HG02870 (cell line): ENCODE results near the gene VWC2L.

Experiments
- ATAC-seq: cut with Tn5 transposase; IDR thresholded peaks from one replicate; pipeline ENCODE4 v1.9.1; 2021; ENCODE audit warnings: mild to moderate bottlenecking, moderate library complexity; ENCODE audit not compliant: unreplicated experiment

The VWC2L gene

GRCh38 chr2:214579035-214579434, 168.2 kb downstream of the VWC2L start:
- ATAC-seq, result no peak

DNA sequence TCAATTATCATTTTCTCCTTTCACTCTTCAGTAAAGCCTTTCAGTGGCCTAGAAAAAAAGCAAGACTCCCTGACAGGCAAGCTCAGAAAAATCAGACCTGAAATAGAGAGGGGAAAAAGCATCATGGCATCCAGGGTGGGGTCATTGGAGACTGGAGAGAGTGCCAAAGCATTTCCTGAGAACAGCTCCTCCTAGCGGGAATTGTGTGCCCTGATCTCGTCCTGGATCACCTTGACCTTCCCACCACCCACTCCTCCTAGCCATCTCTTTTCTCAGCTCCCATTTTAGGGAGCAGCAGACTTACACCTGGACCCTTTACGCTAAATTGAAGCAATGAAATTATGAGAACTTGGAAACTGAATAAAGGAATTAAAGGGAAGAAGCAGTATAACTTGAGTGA, 176.6 kb downstream of the VWC2L start:
- ATAC-seq, result no peak

DNA sequence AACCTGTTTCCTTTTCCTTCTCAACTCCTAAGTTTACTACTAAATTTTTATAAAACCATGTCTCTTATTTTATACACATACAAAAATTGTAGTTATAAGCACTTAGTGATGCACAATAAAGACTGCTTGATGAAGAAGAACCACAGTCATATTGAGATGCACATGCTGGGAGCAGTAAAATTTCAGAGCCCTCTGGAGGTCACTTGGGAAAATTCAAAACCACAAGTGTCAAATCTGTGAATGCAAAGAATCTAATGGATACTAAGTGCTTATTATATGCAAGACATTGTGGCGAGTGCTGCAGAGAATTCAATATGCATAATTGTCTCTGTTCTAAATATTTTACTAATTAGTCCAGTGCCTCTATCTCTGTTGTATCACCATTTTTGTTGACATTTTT, 180.5 kb downstream of the VWC2L start:
- no peak for ATAC-seq

DNA sequence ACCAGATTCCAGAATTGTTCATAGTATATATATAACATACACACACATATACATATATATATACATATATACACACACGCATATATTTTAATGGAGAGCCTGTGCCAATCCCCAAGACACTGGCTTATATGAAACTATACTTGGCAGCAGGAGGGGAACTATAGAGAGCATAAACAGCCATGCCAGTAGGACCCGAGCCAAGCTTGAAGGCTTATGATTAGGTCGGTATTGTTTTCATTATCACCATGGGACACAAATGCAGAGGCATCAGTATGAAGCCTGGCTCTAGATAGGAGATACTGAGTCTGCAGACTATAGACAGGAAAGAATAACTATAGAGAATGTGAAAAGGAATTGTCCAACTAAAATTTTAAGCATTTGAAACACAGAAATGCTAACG, 181.2 kb downstream of the VWC2L start:
- no peak for ATAC-seq

DNA sequence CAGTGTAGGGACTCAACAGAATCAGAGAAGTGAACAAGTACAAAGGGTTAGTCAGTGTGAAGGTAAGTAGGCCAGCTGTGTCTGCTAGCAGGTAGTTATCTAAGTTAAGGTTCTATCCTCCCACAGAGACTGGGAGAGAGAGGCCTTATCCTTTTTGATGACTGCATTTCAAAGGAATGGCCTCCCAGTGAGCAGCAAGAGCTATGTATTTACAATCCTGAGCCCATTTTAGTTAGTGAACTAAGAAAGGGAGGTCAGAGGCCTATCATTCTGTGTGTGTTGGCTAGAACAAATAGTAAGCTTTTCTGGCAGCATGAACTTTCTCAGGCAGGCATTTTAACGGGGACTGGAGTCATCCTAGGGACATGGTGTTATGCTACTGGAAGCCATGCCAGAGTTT, 182.9 kb downstream of the VWC2L start:
- no peak for ATAC-seq

- no peak for ATAC-seq
Observed at GRCh38 chr2:214601852-214602633, 191.2 kb downstream of the VWC2L start.

- ATAC-seq, result no peak
Observed at GRCh38 chr2:214604861-214605260, 194.0 kb downstream of the VWC2L start.

- no peak for ATAC-seq
Observed at GRCh38 chr2:214607051-214607450, 196.2 kb downstream of the VWC2L start.

GRCh38 chr2:214611015-214611414, 200.2 kb downstream of the VWC2L start:
- no peak for ATAC-seq

DNA sequence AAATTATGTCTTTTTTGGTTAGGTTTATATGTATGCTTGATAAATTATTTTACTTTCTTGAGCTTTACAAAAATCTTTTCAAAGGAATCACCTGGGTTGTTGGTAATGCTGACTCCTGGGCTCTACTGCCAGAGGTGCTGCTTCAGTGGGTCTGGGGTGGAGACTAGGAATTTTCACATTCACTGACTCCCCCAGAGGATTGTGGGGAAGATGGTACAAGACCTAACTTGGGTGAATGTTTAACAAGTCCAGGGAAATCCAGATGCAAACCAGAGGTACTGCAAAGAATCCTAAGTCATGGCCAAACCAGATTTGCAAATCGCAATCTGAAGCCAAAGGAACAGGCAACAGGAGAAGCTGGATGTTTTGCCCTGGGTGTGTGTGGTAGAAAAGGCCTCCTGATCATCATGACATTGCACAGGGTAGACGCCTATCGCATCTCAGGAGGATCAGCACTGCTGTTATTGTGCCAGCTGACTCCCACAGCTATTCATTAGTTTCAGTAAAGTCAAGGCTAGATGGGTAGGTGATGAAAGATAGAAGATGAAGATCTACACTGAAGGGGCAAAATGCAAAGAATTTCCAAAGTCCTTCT, 213.4 kb downstream of the VWC2L start:
- no peak for ATAC-seq

DNA sequence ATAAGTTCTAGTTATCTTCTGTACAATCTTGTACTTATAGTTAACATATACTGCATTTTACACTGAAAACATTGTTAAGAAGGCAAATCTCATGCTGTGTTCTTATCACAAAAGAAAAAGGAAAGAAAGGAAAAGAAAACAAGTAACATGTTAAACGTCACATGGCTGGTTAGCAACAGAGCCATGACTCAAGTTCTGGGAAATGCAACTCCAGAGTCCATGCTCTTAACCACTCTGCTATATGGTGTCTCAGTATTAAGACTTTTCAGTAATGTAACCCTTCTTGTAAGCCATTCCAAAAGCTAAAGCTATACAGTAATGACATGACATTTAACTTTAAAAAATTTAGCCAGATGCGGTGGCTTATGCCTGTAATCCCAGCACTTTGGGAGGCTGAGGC, 217.2 kb downstream of the VWC2L start:
- no peak for ATAC-seq
